Measurements from ENCODE around the gene ANXA5.
"Not testable (repeated sequence)": the region's sequence is repeated elsewhere in the genome, so short reads cannot be mapped to it uniquely, and the experiment has no call there.

ANXA5 gene

GRCh38 chr4:121733942-121734341, 37.2 kb upstream of the ANXA5 start:
- Histone ChIP-seq H3K27me3 (ENCODE audit: control insufficient read depth in 2 of 2, insufficient read depth in 2 of 2, low read length in 2 of 2) (peaks cover 0 to 2% of the 10 kb centered on the region in 2 donors), H3K36me3 (ENCODE audit: control insufficient read depth in 2 of 2, insufficient read depth in 2 of 2, low read length in 2 of 2) (no peaks in the 10 kb centered on the region), H3K9ac (ENCODE audit: low read depth in 1 of 2, low read length in 2 of 2) (no peak overlapping the region), H3K4me1 (ENCODE audit: control insufficient read depth in 2 of 2, insufficient read depth in 2 of 2, low read length in 2 of 2) (no peaks in the 10 kb centered on the region), H3K9me3 (ENCODE audit: control insufficient read depth in 2 of 2, low read length in 2 of 2) (no peaks in the 10 kb centered on the region), H3K4me3 (ENCODE audit: low read length in 2 of 2) (no peak overlapping the region), H3K27ac (ENCODE audit: low read depth in 2 of 2, low read length in 2 of 2) (no peak overlapping the region)

- H3K27ac ChIP-seq (ENCODE audit: low read depth in 2 of 2, low read length in 2 of 2); H3K9ac ChIP-seq (ENCODE audit: low read depth in 1 of 2, low read length in 2 of 2): not testable (repeated sequence)
Measured at GRCh38 chr4:121729753-121730152, 33.0 kb upstream of the ANXA5 start.

GRCh38 chr4:121728798-121729226, 32.0 kb upstream of the ANXA5 start:
- Histone ChIP-seq H3K9me3 (ENCODE audit: control insufficient read depth in 2 of 2, low read length in 2 of 2) (no peaks in the 10 kb centered on the region), H3K4me3 (ENCODE audit: low read length in 2 of 2) (no peak overlapping the region), H3K9ac (ENCODE audit: low read depth in 1 of 2, low read length in 2 of 2) (no peak overlapping the region), H3K36me3 (ENCODE audit: control insufficient read depth in 2 of 2, insufficient read depth in 2 of 2, low read length in 2 of 2) (no peaks in the 10 kb centered on the region), H3K27me3 (ENCODE audit: control insufficient read depth in 2 of 2, insufficient read depth in 2 of 2, low read length in 2 of 2) (peaks cover 0 to 2% of the 10 kb centered on the region in 2 donors), H3K4me1 (ENCODE audit: control insufficient read depth in 2 of 2, insufficient read depth in 2 of 2, low read length in 2 of 2) (no peaks in the 10 kb centered on the region), H3K27ac (ENCODE audit: low read depth in 2 of 2, low read length in 2 of 2) (no peak overlapping the region)

More at GRCh38 chr4:121729753-121730152, 33.0 kb upstream of the ANXA5 start:
- not testable (repeated sequence) for H3K36me3 ChIP-seq (ENCODE audit: control insufficient read depth in 2 of 2, insufficient read depth in 2 of 2, low read length in 2 of 2); H3K9me3 ChIP-seq (ENCODE audit: control insufficient read depth in 2 of 2, low read length in 2 of 2); H3K4me3 ChIP-seq (ENCODE audit: low read length in 2 of 2); H3K27me3 ChIP-seq (ENCODE audit: control insufficient read depth in 2 of 2, insufficient read depth in 2 of 2, low read length in 2 of 2); H3K4me1 ChIP-seq (ENCODE audit: control insufficient read depth in 2 of 2, insufficient read depth in 2 of 2, low read length in 2 of 2)

GRCh38 chr4:121728066-121728465, 31.3 kb upstream of the ANXA5 start:
- Histone ChIP-seq H3K27ac (ENCODE audit: low read depth in 2 of 2, low read length in 2 of 2) (no peak overlapping the region), H3K9ac (ENCODE audit: low read depth in 1 of 2, low read length in 2 of 2) (no peak overlapping the region), H3K36me3 (ENCODE audit: control insufficient read depth in 2 of 2, insufficient read depth in 2 of 2, low read length in 2 of 2) (no peaks in the 10 kb centered on the region), H3K9me3 (ENCODE audit: control insufficient read depth in 2 of 2, low read length in 2 of 2) (no peaks in the 10 kb centered on the region), H3K4me3 (ENCODE audit: low read length in 2 of 2) (no peak overlapping the region), H3K27me3 (ENCODE audit: control insufficient read depth in 2 of 2, insufficient read depth in 2 of 2, low read length in 2 of 2) (peaks cover 0 to 2% of the 10 kb centered on the region in 2 donors), H3K4me1 (ENCODE audit: control insufficient read depth in 2 of 2, insufficient read depth in 2 of 2, low read length in 2 of 2) (no peaks in the 10 kb centered on the region)

GRCh38 chr4:121726642-121727268, 30.0 kb upstream of the ANXA5 start:
- H3K9me3 ChIP-seq (ENCODE audit: control insufficient read depth in 2 of 2, low read length in 2 of 2) = no peaks in the 10 kb centered on the region
- no peak overlapping the region for H3K9ac ChIP-seq (ENCODE audit: low read depth in 1 of 2, low read length in 2 of 2)
- H3K27me3 ChIP-seq (ENCODE audit: control insufficient read depth in 2 of 2, insufficient read depth in 2 of 2, low read length in 2 of 2) = no peaks in the 10 kb centered on the region
- H3K36me3 ChIP-seq (ENCODE audit: control insufficient read depth in 2 of 2, insufficient read depth in 2 of 2, low read length in 2 of 2) = no peaks in the 10 kb centered on the region
- no peak overlapping the region for H3K27ac ChIP-seq (ENCODE audit: low read depth in 2 of 2, low read length in 2 of 2)
- H3K4me1 ChIP-seq (ENCODE audit: control insufficient read depth in 2 of 2, insufficient read depth in 2 of 2, low read length in 2 of 2) = no peaks in the 10 kb centered on the region
- no peak overlapping the region for H3K4me3 ChIP-seq (ENCODE audit: low read length in 2 of 2)

GRCh38 chr4:121724671-121725070, 27.9 kb upstream of the ANXA5 start:
- Histone ChIP-seq H3K9ac (ENCODE audit: low read depth in 1 of 2, low read length in 2 of 2) (no peak overlapping the region), H3K4me1 (ENCODE audit: control insufficient read depth in 2 of 2, insufficient read depth in 2 of 2, low read length in 2 of 2) (peaks cover 0 to 3% of the 10 kb centered on the region in 2 donors), H3K36me3 (ENCODE audit: control insufficient read depth in 2 of 2, insufficient read depth in 2 of 2, low read length in 2 of 2) (no peaks in the 10 kb centered on the region), H3K27ac (ENCODE audit: low read depth in 2 of 2, low read length in 2 of 2) (no peak overlapping the region), H3K4me3 (ENCODE audit: low read length in 2 of 2) (no peak overlapping the region), H3K9me3 (ENCODE audit: control insufficient read depth in 2 of 2, low read length in 2 of 2) (no peaks in the 10 kb centered on the region), H3K27me3 (ENCODE audit: control insufficient read depth in 2 of 2, insufficient read depth in 2 of 2, low read length in 2 of 2) (no peaks in the 10 kb centered on the region)

GRCh38 chr4:121721700-121722099, 24.9 kb upstream of the ANXA5 start:
- Histone ChIP-seq H3K9ac (ENCODE audit: low read depth in 1 of 2, low read length in 2 of 2) (no peak overlapping the region), H3K27me3 (ENCODE audit: control insufficient read depth in 2 of 2, insufficient read depth in 2 of 2, low read length in 2 of 2) (no peaks in the 10 kb centered on the region), H3K4me1 (ENCODE audit: control insufficient read depth in 2 of 2, insufficient read depth in 2 of 2, low read length in 2 of 2) (peaks cover 0 to 3% of the 10 kb centered on the region in 2 donors), H3K9me3 (ENCODE audit: control insufficient read depth in 2 of 2, low read length in 2 of 2) (no peaks in the 10 kb centered on the region), H3K27ac (ENCODE audit: low read depth in 2 of 2, low read length in 2 of 2) (no peak overlapping the region), H3K36me3 (ENCODE audit: control insufficient read depth in 2 of 2, insufficient read depth in 2 of 2, low read length in 2 of 2) (no peaks in the 10 kb centered on the region), H3K4me3 (ENCODE audit: low read length in 2 of 2) (no peak overlapping the region)

GRCh38 chr4:121720109-121720508, 23.3 kb upstream of the ANXA5 start:
- H3K9me3 ChIP-seq (ENCODE audit: control insufficient read depth in 2 of 2, low read length in 2 of 2) = no peaks in the 10 kb centered on the region
- no peak overlapping the region for H3K4me3 ChIP-seq (ENCODE audit: low read length in 2 of 2)
- H3K9ac ChIP-seq (ENCODE audit: low read depth in 1 of 2, low read length in 2 of 2) = no peak overlapping the region
- H3K27me3 ChIP-seq (ENCODE audit: control insufficient read depth in 2 of 2, insufficient read depth in 2 of 2, low read length in 2 of 2) = no peaks in the 10 kb centered on the region
- no peaks in the 10 kb centered on the region for H3K36me3 ChIP-seq (ENCODE audit: control insufficient read depth in 2 of 2, insufficient read depth in 2 of 2, low read length in 2 of 2)
- no peak overlapping the region for H3K27ac ChIP-seq (ENCODE audit: low read depth in 2 of 2, low read length in 2 of 2)
- peaks cover 0 to 3% of the 10 kb centered on the region in 2 donors for H3K4me1 ChIP-seq (ENCODE audit: control insufficient read depth in 2 of 2, insufficient read depth in 2 of 2, low read length in 2 of 2)

GRCh38 chr4:121717680-121718237, 21.0 kb upstream of the ANXA5 start:
- Histone ChIP-seq H3K9ac (ENCODE audit: low read depth in 1 of 2, low read length in 2 of 2) (no peak overlapping the region), H3K27ac (ENCODE audit: low read depth in 2 of 2, low read length in 2 of 2) (no peak overlapping the region), H3K4me1 (ENCODE audit: control insufficient read depth in 2 of 2, insufficient read depth in 2 of 2, low read length in 2 of 2) (peaks cover 0 to 3% of the 10 kb centered on the region in 2 donors), H3K36me3 (ENCODE audit: control insufficient read depth in 2 of 2, insufficient read depth in 2 of 2, low read length in 2 of 2) (no peaks in the 10 kb centered on the region), H3K9me3 (ENCODE audit: control insufficient read depth in 2 of 2, low read length in 2 of 2) (no peaks in the 10 kb centered on the region), H3K4me3 (ENCODE audit: low read length in 2 of 2) (no peak overlapping the region), H3K27me3 (ENCODE audit: control insufficient read depth in 2 of 2, insufficient read depth in 2 of 2, low read length in 2 of 2) (no peaks in the 10 kb centered on the region)

GRCh38 chr4:121714548-121714947, 17.8 kb upstream of the ANXA5 start:
- Histone ChIP-seq H3K27me3 (ENCODE audit: control insufficient read depth in 2 of 2, insufficient read depth in 2 of 2, low read length in 2 of 2) (no peaks in the 10 kb centered on the region), H3K9me3 (ENCODE audit: control insufficient read depth in 2 of 2, low read length in 2 of 2) (no peaks in the 10 kb centered on the region), H3K9ac (ENCODE audit: low read depth in 1 of 2, low read length in 2 of 2) (no peak overlapping the region), H3K4me1 (ENCODE audit: control insufficient read depth in 2 of 2, insufficient read depth in 2 of 2, low read length in 2 of 2) (no peaks in the 10 kb centered on the region), H3K4me3 (ENCODE audit: low read length in 2 of 2) (no peak overlapping the region), H3K36me3 (ENCODE audit: control insufficient read depth in 2 of 2, insufficient read depth in 2 of 2, low read length in 2 of 2) (no peaks in the 10 kb centered on the region), H3K27ac (ENCODE audit: low read depth in 2 of 2, low read length in 2 of 2) (no peak overlapping the region)
